ENCODE results near the gene IL12RB1.

- TF ChIP-seq CTCF (IDR thresholded peaks at IDR 0.05; ENCODE audit: insufficient read depth, low read length, poor library complexity, severe bottlenecking) (no peak), EZH2phosphoT487 (conservative IDR thresholded peaks at IDR 0.05; ENCODE audit: low read length) (no peak)
These were observed 14.0 kb upstream of the IL12RB1 start for GRCh38 chr19:18100710-18101109.
